OCI-LY7 (cell line): ENCODE data around the gene FKBP11. TPM values are rescaled to one million over a fixed set of nuclear protein-coding genes. Genes with fewer than 3 reads are reported as not detected.

Experiments
- BruUV-seq: library from RNA; stranded (reverse); fragments of 400-500 nt; replicated peaks from 2 replicates; lab custom pipeline; 2021; lab: Mats Ljungman, UMichigan
- CTCF ChIA-PET: fragments of 300-600 bp; sonication (Branson Sonifier 250); formaldehyde crosslinking; loops from one replicate; lab custom pipeline; 2022; ENCODE audit warnings: antibody characterized with exemption; ENCODE audit not compliant: unreplicated experiment; lab: Charles Lee
- POLR2A ChIA-PET: fragments of 300-600 bp; sonication (Branson Sonifier 250); formaldehyde crosslinking; loops from one replicate; lab custom pipeline; 2022; ENCODE audit warnings: antibody characterized with exemption; lab: Charles Lee
- DNase-seq: peaks from one replicate; pipeline ENCODE4 v3.0.0-alpha.2; 2015; ENCODE audit warnings: low spot score
- H2AFZ ChIP-seq: fragments of 200-600 bp; sonication (generic), shearing (Covaris generic); 2 replicates; pipeline ENCODE4 v1.6.1; 2014; ENCODE audit warnings: mild to moderate bottlenecking, antibody characterized with exemption, low read length, moderate library complexity
- H3K27ac ChIP-seq: fragments of 200-600 bp; sonication (generic); 2 replicates; pipeline ENCODE4 v1.5.1; 2014; ENCODE audit warnings: mixed run types, low read depth, mild to moderate bottlenecking, moderate library complexity, low read length, inconsistent platforms; ENCODE audit not compliant: poor library complexity, severe bottlenecking
- H3K36me3 ChIP-seq: fragments of 200-600 bp; sonication (generic); 2 replicates; pipeline ENCODE4 v1.6.1; 2014; ENCODE audit warnings: mild to moderate bottlenecking, antibody characterized with exemption, low read length, moderate library complexity, mixed read lengths; ENCODE audit not compliant: insufficient read depth
- H3K4me1 ChIP-seq: fragments of 200-600 bp; sonication (generic); 2 replicates; pipeline ENCODE4 v1.5.1; 2014; ENCODE audit warnings: mild to moderate bottlenecking, low read length; ENCODE audit not compliant: insufficient read depth, poor library complexity, severe bottlenecking
- H3K4me2 ChIP-seq: fragments of 200-600 bp; sonication (generic); 2 replicates; pipeline ENCODE4 v1.6.1; 2014; ENCODE audit warnings: mild to moderate bottlenecking, low read length
- H3K4me3 ChIP-seq: fragments of 200-600 bp; sonication (generic); 2 replicates; pipeline ENCODE4 v1.5.1; 2014; ENCODE audit warnings: mild to moderate bottlenecking, low read depth, low read length; ENCODE audit not compliant: poor library complexity, severe bottlenecking
- H3K79me2 ChIP-seq: fragments of 200-600 bp; sonication (generic); 2 replicates; pipeline ENCODE4 v1.6.1; 2016; ENCODE audit warnings: low read depth, mild to moderate bottlenecking, low read length, moderate library complexity, mixed read lengths; ENCODE audit not compliant: insufficient read depth
- H3K9me2 ChIP-seq: fragments of 200-600 bp; sonication (generic); 2 replicates; pipeline ENCODE4 v1.6.1; 2016; ENCODE audit warnings: mild to moderate bottlenecking, low read length, mixed read lengths; ENCODE audit not compliant: insufficient read depth
- H3K9me3 ChIP-seq: fragments of 200-600 bp; sonication (generic); 2 replicates; pipeline ENCODE4 v1.6.1; 2014; ENCODE audit warnings: mild to moderate bottlenecking, mixed run types, low read length, mixed read lengths
- H4K20me1 ChIP-seq: fragments of 200-600 bp; sonication (generic); 2 replicates; pipeline ENCODE4 v1.6.1; 2014; ENCODE audit warnings: mild to moderate bottlenecking, antibody characterized with exemption, low read length, moderate library complexity, mixed read lengths; ENCODE audit not compliant: insufficient read depth
- CTCF ChIP-seq: fragments of 200-600 bp; sonication (generic); conservative IDR thresholded peaks from 2 replicates; pipeline ENCODE4 v1.5.1; 2014; ENCODE audit warnings: mild to moderate bottlenecking, antibody characterized with exemption, low read length, moderate library complexity, mixed read lengths
- EZH2phosphoT487 ChIP-seq: fragments of 200-600 bp; sonication (generic); IDR thresholded peaks from 2 replicates; pipeline ENCODE4 v1.6.1; 2018; ENCODE audit warnings: low read depth, borderline replicate concordance, mild to moderate bottlenecking, mixed run types, antibody characterized with exemption, low read length, moderate library complexity, mixed read lengths
- intact Hi-C: fragments of 100-400 bp; cut with micrococcal nuclease; formaldehyde crosslinking; loops from one replicate; pipeline ENCODE4 v1.10.0; 2022; ENCODE audit not compliant: unreplicated experiment
- total RNA-seq, 2 experiments: library from RNA; depleted of rRNA in 1 of 2; stranded (reverse); fragments of >200 nt in 1 of 2; shearing (Covaris generic) in 1 of 2; gene quantifications; 2 replicates each; pipeline ENCODE4 v1.2.3, GENCODE V29; 2014 to 2022

Gene FKBP11
- total RNA-seq, 2 experiments from 2014 or later, result 18.7 to 66.2 TPM

GRCh38 chr12:48952691-48953090, 27.4 kb upstream of the FKBP11 start:
- intact Hi-C loops, result no loop called here
- Histone ChIP-seq H3K4me3 (no peak overlapping the region), H3K4me2 (no peak overlapping the region), H3K9me2 (no peaks in the 10 kb centered on the region), H3K4me1 (peaks cover 22% of the 10 kb centered on the region), H4K20me1 (peaks cover 6% of the 10 kb centered on the region; the same call in 1 of the 2 replicates), H3K9me3 (no peaks in the 10 kb centered on the region), H3K36me3 (peaks cover 43% of the 10 kb centered on the region), H3K27ac (no peak overlapping the region), H2AFZ (no peak overlapping the region), H3K79me2 (peaks cover 42% of the 10 kb centered on the region)
- ChIA-PET CTCF (interaction anchor here (0.6 kb wide), 1 partner anchor 561 kb away, joined by 3 read pairs; no protein-coding TSS in a partner anchor), POLR2A (interaction anchor here (0.5 to 1.2 kb wide), 5 partner anchors 11 to 452 kb away, joined by 3 to 8 read pairs (median 3); partner anchors contain the start of gene RND1)
- DNase-seq, result no peak
- BruUV-seq, result no TSS peak
- no peak for TF ChIP-seq CTCF
- TF ChIP-seq EZH2phosphoT487, result no peak

DNA sequence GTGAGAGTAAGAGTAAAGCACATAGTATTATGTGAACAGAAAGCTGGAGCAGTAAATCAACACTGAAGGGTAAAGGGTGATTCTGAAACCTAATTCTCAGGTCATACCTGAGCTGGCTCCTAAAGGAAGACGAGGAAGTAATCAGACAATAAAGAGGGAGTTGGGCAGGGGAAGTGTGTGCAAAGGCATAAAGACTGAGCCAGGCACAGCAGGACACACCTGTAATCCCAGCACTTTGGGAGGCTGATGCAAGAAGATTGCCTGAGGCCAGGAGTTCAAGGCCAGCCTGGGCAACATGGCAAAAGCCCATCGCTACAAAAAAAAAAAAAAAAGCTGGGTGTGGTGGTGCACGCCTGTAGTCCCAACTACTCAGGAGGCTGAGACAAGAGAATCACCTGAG, 22.4 kb upstream of the FKBP11 start:
- no TSS peak for BruUV-seq
- no peaks in the 10 kb centered on the region for H3K9me2 ChIP-seq
- H3K27ac ChIP-seq, result no peak overlapping the region
- CTCF ChIA-PET, result interaction anchor here (0.6 kb wide), 1 partner anchor 18 kb away, joined by 3 read pairs; no protein-coding TSS in a partner anchor
- DNase-seq, result no peak
- H3K4me2 ChIP-seq, result no peak overlapping the region
- H3K36me3 ChIP-seq, result peaks cover 18% of the 10 kb centered on the region
- H4K20me1 ChIP-seq, result no peaks in the 10 kb centered on the region
- intact Hi-C loops, result no loop called here
- H3K4me1 ChIP-seq, result no peaks in the 10 kb centered on the region
- TF ChIP-seq CTCF, result no peak
- 0 out of 2 replicates have a peak, but pooled peaks cover 5% of the 10 kb centered on the region for H3K79me2 ChIP-seq
- H3K9me3 ChIP-seq, result no peaks in the 10 kb centered on the region
- H2AFZ ChIP-seq, result no peak overlapping the region
- POLR2A ChIA-PET, result interaction anchor here (0.6 to 0.9 kb wide), 3 partner anchors 11 to 96 kb away, joined by 3 read pairs; partner anchors contain the start of gene DDX23
- no peak overlapping the region for H3K4me3 ChIP-seq

DNA sequence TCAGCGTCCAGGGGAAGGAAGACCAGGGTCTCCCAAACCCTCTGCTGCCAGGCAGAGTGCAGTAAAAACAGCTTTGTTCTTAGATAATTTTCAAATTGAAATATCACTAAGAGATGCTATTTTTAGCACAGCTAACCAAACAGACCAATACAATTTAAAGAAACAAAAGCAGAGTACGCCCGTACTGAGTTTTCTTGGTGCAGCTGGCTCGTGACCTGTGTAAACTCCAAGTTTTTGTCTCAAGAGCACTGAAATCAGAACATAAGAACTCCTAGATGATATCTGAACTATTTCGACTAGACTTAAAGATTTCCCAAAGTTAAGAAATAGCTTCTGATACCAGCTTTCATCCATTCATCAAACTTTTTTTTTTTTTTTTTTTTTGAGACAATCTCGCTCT, 21.7 kb upstream of the FKBP11 start:
- ChIA-PET POLR2A (interaction anchor here (0.7 to 0.9 kb wide), 2 partner anchors 12 to 34 kb away, joined by 3 to 4 read pairs; no protein-coding TSS in a partner anchor), CTCF (no interaction called here)
- Histone ChIP-seq H3K4me1 (no peaks in the 10 kb centered on the region), H3K9me2 (no peaks in the 10 kb centered on the region), H3K27ac (no peak overlapping the region), H4K20me1 (no peaks in the 10 kb centered on the region), H3K4me2 (no peak overlapping the region), H3K36me3 (peaks cover 16% of the 10 kb centered on the region), H3K79me2 (0 out of 2 replicates have a peak, but pooled peaks cover 5% of the 10 kb centered on the region), H2AFZ (no peak overlapping the region), H3K4me3 (no peak overlapping the region), H3K9me3 (no peaks in the 10 kb centered on the region)
- TF ChIP-seq CTCF (no peak), EZH2phosphoT487 (no peak)
- DNase-seq, result no peak
- intact Hi-C loops, result no loop called here
- BruUV-seq, result no TSS peak
